OCI-LY3 (cell line): Measurements from ENCODE around the gene RPS25.

ENCODE experiments used
- CTCF ChIP-seq: fragments of 200-600, 300-600 bp; sonication (generic); IDR thresholded peaks from 2 replicates; pipeline ENCODE4 v1.5.1; 2014; ENCODE audit warnings: antibody characterized with exemption, low read length, low read depth
- EZH2phosphoT487 ChIP-seq: fragments of 200-600 bp; shearing (Covaris generic); IDR thresholded peaks from 2 replicates; pipeline ENCODE4 v1.6.1; 2018; ENCODE audit warnings: antibody characterized with exemption, mixed run types, low read depth

GRCh38 chr11:119051440-119052162, 33.5 kb upstream of the RPS25 start:
- no peak for TF ChIP-seq CTCF
- TF ChIP-seq EZH2phosphoT487 = no peak
